Activated gamma-delta T cell treated with anti-CD3 and anti-CD28 coated beads, Interleukin-2, amount 50 U/mL, for 16 hours (primary cell): ENCODE measurements around the gene CACYBP.
A peak's percentile ranks its signal among the peaks of the same experiment; 100 is the strongest.

Experiments
- DNase-seq: peaks from one replicate; pipeline ENCODE4 v3.0.0-alpha.2; 2020; ENCODE audit warnings: low read depth

Gene CACYBP

DNA sequence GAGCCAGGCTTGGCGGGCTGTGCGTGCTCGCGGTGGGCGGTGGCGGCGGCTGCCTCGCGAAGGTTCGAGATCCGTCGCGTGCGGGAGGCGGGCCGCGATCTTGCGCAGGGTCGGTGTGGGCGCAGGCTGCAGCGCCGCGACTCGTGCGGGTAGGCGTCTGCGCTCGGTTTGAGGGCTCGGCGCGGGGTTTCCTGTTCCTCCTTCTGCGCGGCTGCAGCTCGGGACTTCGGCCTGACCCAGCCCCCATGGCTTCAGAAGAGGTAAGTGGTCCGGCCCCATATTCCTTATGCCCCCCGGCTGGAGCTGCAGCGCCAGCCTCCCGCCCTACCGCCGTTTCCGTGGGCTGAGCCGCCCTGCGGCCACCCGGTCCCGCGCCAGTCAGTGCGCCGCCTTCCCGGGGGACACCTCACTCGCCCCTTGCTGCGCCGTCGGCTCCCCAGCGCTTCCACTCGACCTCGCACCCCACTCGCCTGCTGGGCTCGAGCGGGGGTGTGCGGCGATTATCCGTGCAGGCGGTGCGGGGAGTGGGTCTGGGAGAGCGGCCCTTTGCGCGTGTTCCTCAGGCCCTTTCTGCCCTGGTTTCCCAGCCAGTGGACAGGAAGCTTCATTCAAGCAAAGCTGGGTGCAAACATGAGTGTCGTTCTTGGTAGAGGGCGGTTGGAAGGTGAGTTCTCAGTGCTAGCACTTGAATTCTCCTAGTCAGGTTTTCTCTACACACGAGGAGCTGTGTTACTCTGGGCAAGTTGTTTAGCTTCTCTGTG, at the start of gene CACYBP:
CACYBP (plus strand) TSS at position 12 of the 761 bp plus-strand sequence; CDS start at position 246, 234 bp downstream.
- peak; percentile 32 for DNase-seq

GRCh38 chr1:174953285-174954072, 46.3 kb upstream of the CACYBP start:
- DNase-seq = no peak

DNA sequence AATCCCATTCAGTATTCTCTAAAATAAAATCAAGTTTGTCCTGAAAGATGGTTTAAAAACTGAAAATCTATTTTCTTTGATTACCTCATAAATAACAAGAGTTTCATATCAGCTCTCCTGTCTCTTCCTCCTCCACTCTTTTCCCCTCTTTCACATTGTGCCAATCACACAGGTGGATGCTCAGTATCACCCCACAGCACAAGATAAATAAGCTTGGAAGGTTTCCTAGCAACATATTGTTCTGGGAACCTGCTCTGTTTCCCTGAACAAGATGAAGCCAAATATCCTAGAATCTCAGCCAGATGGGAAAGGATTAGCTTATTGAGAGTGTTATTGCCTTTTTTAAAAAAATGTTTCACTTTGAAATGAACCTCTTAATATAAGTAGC, 45.7 kb upstream of the CACYBP start:
- no peak for DNase-seq

- DNase-seq = no peak
Observed at GRCh38 chr1:174954671-174955669, 44.8 kb upstream of the CACYBP start.

DNA sequence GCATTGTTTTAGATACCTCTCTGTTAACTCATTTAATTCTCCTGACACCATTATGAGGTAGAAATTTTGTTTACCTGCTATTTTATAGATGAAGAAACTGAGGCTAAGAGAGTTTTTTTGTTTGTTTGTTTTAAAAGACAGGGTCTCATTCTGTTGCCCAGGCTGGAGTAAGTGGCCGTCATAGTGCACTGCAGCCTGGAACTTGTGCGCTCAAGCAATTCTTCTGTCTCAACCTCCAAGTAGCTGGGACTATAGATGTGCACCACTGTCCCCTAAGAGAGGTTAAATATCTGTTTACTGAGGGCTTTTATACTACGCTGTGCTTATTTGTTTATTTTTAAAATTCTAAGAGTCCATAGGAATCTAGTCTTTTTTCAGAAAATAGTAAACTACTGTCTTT, 43.7 kb upstream of the CACYBP start:
- DNase-seq = no peak

DNA sequence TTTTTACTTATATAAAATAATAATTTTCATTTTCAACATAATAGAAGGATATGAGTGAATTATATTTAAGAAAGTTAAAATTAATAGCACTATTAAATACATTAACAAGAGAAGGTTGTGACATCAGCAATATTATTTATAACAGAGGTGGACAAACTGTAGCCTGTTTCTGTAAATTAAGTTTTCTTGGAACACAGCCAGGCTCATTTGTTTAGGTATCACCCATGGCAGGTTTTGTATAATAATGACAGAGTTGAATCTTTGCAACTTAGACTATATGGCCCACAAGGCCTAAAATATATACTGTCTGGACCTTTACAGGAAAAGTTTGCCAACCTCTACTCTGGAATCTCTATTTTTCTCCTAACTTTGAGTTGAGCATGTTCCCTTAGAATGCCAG, 42.8 kb upstream of the CACYBP start:
- DNase-seq = no peak

- no peak for DNase-seq
Observed at GRCh38 chr1:174957829-174958228, 41.9 kb upstream of the CACYBP start.

- no peak for DNase-seq
Observed at GRCh38 chr1:174958396-174958795, 41.4 kb upstream of the CACYBP start.

- DNase-seq = no peak
Observed at GRCh38 chr1:174960362-174960761, 39.4 kb upstream of the CACYBP start.

GRCh38 chr1:174963529-174964125, 36.1 kb upstream of the CACYBP start:
- DNase-seq = no peak

- DNase-seq = no peak
Observed at GRCh38 chr1:174964261-174964971, 35.3 kb upstream of the CACYBP start.

- DNase-seq = no peak
Observed at GRCh38 chr1:174964972-174965361, 34.8 kb upstream of the CACYBP start.

DNA sequence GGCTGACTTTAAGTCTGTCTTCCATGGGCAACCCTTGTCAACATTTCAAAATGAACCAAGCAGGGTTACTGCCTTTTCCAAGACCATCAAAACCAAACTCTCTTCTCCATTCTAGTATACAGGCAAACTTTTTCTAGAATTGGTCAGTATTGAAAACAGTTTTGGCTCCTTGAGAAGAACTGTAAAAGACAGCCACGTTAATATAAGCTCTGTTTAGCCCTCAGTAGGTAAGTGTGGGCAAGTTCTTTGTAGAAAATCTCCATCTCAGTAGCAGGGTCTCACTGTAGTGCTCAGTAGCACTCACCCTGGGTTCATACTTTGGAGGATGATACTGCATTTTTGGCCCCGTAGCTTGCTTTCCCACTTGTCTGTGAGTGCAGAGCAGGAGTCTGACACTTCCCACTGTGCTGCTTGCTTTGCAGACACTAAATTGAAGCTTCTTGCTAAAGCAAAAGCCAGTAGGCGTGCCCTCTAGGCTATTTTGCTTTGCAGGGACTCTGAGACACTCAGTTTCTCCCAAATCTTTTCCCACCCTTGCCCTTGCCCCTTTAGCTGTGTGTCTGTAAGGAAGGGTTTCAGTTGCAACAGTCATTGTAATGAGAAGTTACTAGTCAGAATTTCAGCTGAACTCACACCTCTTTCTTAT, 34.3 kb upstream of the CACYBP start:
- no peak for DNase-seq

- no peak for DNase-seq
Observed at GRCh38 chr1:174966008-174966572, 33.7 kb upstream of the CACYBP start.

GRCh38 chr1:174967845-174968705, 31.7 kb upstream of the CACYBP start:
- DNase-seq = no peak

DNA sequence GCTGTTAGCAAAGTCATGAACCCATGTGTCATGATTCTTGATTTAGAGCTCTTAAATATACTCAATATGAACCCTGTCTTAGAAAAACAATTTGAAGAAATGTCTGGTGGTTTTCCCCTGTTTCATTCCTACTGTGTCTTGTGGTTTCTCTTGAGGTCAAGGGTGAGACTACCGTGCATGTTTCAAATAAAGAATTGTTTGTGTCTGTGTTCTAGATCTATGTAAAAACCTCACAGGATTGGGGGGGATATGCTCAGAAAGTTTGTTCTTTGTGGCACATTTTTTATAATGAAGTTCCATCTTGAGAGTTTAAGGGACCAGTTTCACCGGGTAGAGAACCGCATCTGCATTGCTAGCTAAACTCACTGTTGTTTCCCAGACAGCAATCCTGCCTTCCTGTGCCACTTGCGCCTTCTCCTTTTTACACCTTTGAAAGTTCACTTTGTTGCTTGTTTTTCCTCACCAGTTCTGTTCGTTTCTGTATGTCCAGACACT, 30.9 kb upstream of the CACYBP start:
- no peak for DNase-seq

DNA sequence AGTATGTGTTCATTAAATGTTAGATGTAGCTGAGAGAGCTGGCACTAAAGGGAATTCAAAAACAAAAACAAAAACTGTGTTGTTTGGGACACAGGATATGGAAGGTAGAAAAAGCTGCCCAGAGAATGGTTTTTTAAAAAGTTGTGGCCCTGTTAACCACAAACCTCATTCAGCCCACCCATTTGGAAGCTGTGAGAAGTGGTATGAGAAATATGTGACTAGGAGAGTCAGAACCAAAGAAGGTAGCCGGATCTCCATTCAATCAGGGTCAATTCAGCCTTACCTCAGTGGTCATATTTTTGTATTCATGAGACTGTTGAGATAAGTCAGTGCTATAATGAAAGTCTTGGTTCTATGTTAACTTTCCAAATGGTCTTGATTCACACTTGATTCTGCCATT, 29.8 kb upstream of the CACYBP start:
- no peak for DNase-seq

GRCh38 chr1:174971466-174971865, 28.3 kb upstream of the CACYBP start:
- DNase-seq = no peak

DNA sequence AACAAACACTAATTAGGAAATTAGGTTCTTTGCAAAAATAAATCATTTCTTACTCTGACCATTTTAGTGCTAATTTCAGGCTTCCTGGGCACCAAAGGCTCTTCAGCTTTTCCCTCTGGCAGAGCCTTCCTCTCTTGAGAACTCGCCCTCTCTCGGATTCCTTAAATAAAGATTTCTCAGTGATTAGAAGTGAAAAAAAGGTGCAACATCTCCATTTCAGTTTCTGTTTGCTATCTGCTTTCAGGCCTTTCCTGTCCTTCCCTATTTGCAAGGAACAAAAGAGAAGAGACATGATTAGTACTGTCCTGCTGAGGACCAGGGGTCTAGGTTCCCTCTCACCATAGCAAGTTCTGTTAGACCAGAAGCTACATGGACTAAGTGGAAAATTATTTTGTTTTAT, 27.8 kb upstream of the CACYBP start:
- no peak for DNase-seq
